ENCODE data around the gene TOR1AIP1. TPM values are rescaled to one million over a fixed set of nuclear protein-coding genes. Genes with fewer than 3 reads are reported as not detected.
A peak's percentile ranks its signal among the peaks of the same experiment; 100 is the strongest.

Gene TOR1AIP1
- total RNA-seq, 1 experiment from 2014 or later, result 23.5 TPM

DNA sequence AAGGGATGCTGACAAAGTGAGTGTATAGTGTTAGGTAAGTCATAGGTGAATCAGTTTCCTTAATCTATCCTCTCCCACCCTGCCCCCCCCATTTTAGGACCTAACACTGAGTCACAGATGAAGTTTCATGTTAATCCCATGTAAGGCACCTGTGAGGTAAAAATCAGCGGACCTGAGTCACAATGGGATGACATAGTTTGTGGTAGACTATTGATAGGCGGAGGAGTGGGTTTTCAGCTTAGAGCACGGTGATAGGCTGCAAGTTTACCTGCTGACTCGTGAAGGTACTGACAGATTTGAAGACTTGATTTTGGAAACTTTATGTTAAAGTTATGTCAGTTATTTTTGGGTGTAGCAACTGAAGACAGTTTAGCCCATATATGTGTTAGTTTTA is 1.7 kb downstream of the TOR1AIP1 start:
- H3K27ac ChIP-seq, result peak overlapping the region; percentile 90
- intact Hi-C loops (cut with micrococcal nuclease; ENCODE audit: unreplicated experiment), result loop anchor here (2.0 kb wide), 1 partner anchor 285 kb away; no protein-coding TSS in a partner anchor
- H4K20me1 ChIP-seq (ENCODE audit: insufficient read depth), result no peaks in the 10 kb centered on the region
- H3F3A ChIP-seq (ENCODE audit: insufficient read depth, low read depth), result peaks cover 11% of the 10 kb centered on the region; the same call in 1 of the 2 replicates
- peak overlapping the region; percentile 97 for H3K4me2 ChIP-seq
- ChIA-PET POLR2A (ENCODE audit: unreplicated experiment) (interaction anchor here (0.5 to 0.6 kb wide), 2 partner anchors 250 to 1004 kb away, joined by 3 to 6 read pairs; no protein-coding TSS in a partner anchor), CTCF (interaction anchor here (0.7 kb wide), 1 partner anchor 277 kb away, joined by 3 read pairs; no protein-coding TSS in a partner anchor)
- H3K9me3 ChIP-seq (ENCODE audit: insufficient read depth, low read depth), result no peaks in the 10 kb centered on the region
- no peaks in the 10 kb centered on the region; the same call in 1 of the 2 replicates for H3K36me3 ChIP-seq (ENCODE audit: low read depth)
- BruUV-seq (replicated peaks), result no TSS peak
- DNase-seq, result peak in 1 of 2 experiments; percentile 78
- no peak for TF ChIP-seq EZH2 (IDR thresholded peaks at IDR 0.05; ENCODE audit: low read depth)
- TF ChIP-seq, protein P1, sequence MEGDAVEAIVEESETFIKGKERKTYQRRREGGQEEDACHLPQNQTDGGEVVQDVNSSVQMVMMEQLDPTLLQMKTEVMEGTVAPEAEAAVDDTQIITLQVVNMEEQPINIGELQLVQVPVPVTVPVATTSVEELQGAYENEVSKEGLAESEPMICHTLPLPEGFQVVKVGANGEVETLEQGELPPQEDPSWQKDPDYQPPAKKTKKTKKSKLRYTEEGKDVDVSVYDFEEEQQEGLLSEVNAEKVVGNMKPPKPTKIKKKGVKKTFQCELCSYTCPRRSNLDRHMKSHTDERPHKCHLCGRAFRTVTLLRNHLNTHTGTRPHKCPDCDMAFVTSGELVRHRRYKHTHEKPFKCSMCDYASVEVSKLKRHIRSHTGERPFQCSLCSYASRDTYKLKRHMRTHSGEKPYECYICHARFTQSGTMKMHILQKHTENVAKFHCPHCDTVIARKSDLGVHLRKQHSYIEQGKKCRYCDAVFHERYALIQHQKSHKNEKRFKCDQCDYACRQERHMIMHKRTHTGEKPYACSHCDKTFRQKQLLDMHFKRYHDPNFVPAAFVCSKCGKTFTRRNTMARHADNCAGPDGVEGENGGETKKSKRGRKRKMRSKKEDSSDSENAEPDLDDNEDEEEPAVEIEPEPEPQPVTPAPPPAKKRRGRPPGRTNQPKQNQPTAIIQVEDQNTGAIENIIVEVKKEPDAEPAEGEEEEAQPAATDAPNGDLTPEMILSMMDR (conservative IDR thresholded peaks at IDR 0.05), result no peak
- peak overlapping the region; percentile 83; the same call in 1 of the 2 replicates for H2AFZ ChIP-seq
- peaks cover 35% of the 10 kb centered on the region for H3K79me2 ChIP-seq (ENCODE audit: low read depth)
- peak overlapping the region; percentile 92 for H3K4me3 ChIP-seq
- H3K27me3 ChIP-seq (ENCODE audit: insufficient read depth, low read depth), result no peaks in the 10 kb centered on the region
- H3K9me2 ChIP-seq (ENCODE audit: insufficient read depth), result no peaks in the 10 kb centered on the region
- peaks cover 21% of the 10 kb centered on the region for H3K4me1 ChIP-seq (replicated peaks; ENCODE audit: insufficient read depth)

DNA sequence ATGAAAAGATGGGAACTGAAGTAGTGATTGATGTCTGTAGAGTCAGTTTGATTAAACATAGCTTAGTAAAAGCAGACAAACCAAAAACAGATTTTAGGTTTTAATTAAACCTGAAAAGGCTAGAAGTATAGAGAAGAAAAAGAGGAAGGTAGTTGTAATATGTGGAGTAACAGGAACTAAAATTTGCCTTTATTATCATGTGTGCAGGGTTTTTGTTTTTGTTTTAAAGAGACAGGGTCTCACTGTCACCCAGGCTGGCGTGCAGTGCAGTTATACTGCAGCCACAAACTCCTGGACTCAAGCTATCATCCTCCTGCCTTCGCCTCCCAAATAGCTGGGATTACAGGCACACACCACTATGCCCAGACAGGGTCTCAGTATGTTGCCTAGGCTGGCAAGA is 6.0 kb downstream of the TOR1AIP1 start:
- H3K9me2 ChIP-seq (ENCODE audit: insufficient read depth), result no peaks in the 10 kb centered on the region
- H2AFZ ChIP-seq, result no peak overlapping the region
- no peak for DNase-seq
- peaks cover 23% of the 10 kb centered on the region for H3K79me2 ChIP-seq (ENCODE audit: low read depth)
- H3K4me1 ChIP-seq (replicated peaks; ENCODE audit: insufficient read depth), result peaks cover 10% of the 10 kb centered on the region
- H3K9me3 ChIP-seq (ENCODE audit: insufficient read depth, low read depth), result no peaks in the 10 kb centered on the region
- intact Hi-C loops (cut with micrococcal nuclease; ENCODE audit: unreplicated experiment), result no loop called here
- no peaks in the 10 kb centered on the region for H3F3A ChIP-seq (ENCODE audit: insufficient read depth, low read depth)
- no peaks in the 10 kb centered on the region for H3K27me3 ChIP-seq (ENCODE audit: insufficient read depth, low read depth)
- H3K27ac ChIP-seq, result no peak overlapping the region
- H4K20me1 ChIP-seq (ENCODE audit: insufficient read depth), result no peaks in the 10 kb centered on the region
- TF ChIP-seq, protein P1 (conservative IDR thresholded peaks at IDR 0.05), result no peak
- no peak for TF ChIP-seq EZH2 (IDR thresholded peaks at IDR 0.05; ENCODE audit: low read depth)
- CTCF ChIA-PET, result no interaction called here
- H3K4me2 ChIP-seq, result no peak overlapping the region
- H3K4me3 ChIP-seq, result no peak overlapping the region
- H3K36me3 ChIP-seq (ENCODE audit: low read depth), result no peaks in the 10 kb centered on the region; the same call in 1 of the 2 replicates
- POLR2A ChIA-PET (ENCODE audit: unreplicated experiment), result no interaction called here
- no TSS peak for BruUV-seq (replicated peaks)

DNA sequence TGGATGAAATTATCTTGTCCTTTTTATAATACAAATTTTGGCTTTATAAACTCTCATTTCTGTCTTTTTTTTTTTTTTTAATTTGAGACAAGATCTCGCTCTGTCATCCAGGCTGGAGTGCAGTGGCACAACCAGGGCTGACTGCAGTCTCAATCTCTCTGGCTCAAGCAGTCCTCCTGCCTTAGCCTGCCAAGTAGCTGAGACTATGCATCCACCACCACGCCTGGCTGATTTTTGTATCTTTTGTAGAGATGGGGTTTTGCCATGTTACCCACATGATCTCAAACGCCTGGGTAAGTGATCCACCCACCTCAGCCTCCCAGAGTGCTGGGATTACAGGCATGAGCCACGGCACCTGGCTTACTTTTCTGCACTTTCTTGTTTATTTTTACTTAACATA is 7.5 kb downstream of the TOR1AIP1 start:
- no peak overlapping the region for H3K4me3 ChIP-seq
- BruUV-seq (replicated peaks), result no TSS peak
- no peaks in the 10 kb centered on the region; the same call in 1 of the 2 replicates for H3K36me3 ChIP-seq (ENCODE audit: low read depth)
- ChIA-PET POLR2A (ENCODE audit: unreplicated experiment) (no interaction called here), CTCF (no interaction called here)
- no peak overlapping the region for H2AFZ ChIP-seq
- TF ChIP-seq, protein P1 (conservative IDR thresholded peaks at IDR 0.05), result no peak
- no peak for TF ChIP-seq EZH2 (IDR thresholded peaks at IDR 0.05; ENCODE audit: low read depth)
- no peaks in the 10 kb centered on the region for H3K9me2 ChIP-seq (ENCODE audit: insufficient read depth)
- no peak for DNase-seq
- H3K4me1 ChIP-seq (replicated peaks; ENCODE audit: insufficient read depth), result peaks cover under 1% of the 10 kb centered on the region; the same call in 1 of the 2 replicates
- H4K20me1 ChIP-seq (ENCODE audit: insufficient read depth), result no peaks in the 10 kb centered on the region
- H3K9me3 ChIP-seq (ENCODE audit: insufficient read depth, low read depth), result no peaks in the 10 kb centered on the region
- intact Hi-C loops (cut with micrococcal nuclease; ENCODE audit: unreplicated experiment), result no loop called here
- peaks cover 8% of the 10 kb centered on the region for H3K79me2 ChIP-seq (ENCODE audit: low read depth)
- no peak overlapping the region for H3K27ac ChIP-seq
- H3F3A ChIP-seq (ENCODE audit: insufficient read depth, low read depth), result no peaks in the 10 kb centered on the region
- no peaks in the 10 kb centered on the region for H3K27me3 ChIP-seq (ENCODE audit: insufficient read depth, low read depth)
- H3K4me2 ChIP-seq, result no peak overlapping the region
